IMR-90 (cell line): ENCODE measurements around the gene FEZ2. TPM values are rescaled to one million over a fixed set of nuclear protein-coding genes. Genes with fewer than 3 reads are reported as not detected.

Source experiments
- ATAC-seq: fragments of 200-7000 bp; cut with Tn5 transposase; 2 replicates; pipeline ENCODE4 v1.9.1; 2020; ENCODE audit warnings: low read depth, mild to moderate bottlenecking, moderate library complexity
- BruUV-seq: library from RNA; stranded (reverse); fragments of 400-500 nt; replicated peaks from 2 replicates; lab custom pipeline; 2021; lab: Mats Ljungman, UMichigan
- CTCF ChIA-PET: fragments of 300-600 bp; formaldehyde crosslinking; extraction: SDS; loops from one replicate; lab custom pipeline; 2021; ENCODE audit warnings: antibody characterized with exemption; lab: Yijun Ruan, JAX
- POLR2A ChIA-PET: fragments of 300-600 bp; sonication (Branson Sonifier 250); formaldehyde crosslinking; loops from one replicate; lab custom pipeline; 2022; ENCODE audit warnings: antibody characterized with exemption; ENCODE audit not compliant: unreplicated experiment; lab: Charles Lee
- DNase-seq: peaks from one replicate; pipeline ENCODE4 v3.0.0; 2013
- H2AFZ ChIP-seq: replicated peaks from 2 replicates; pipeline ENCODE3; 2013; ENCODE audit warnings: low read length, mild to moderate bottlenecking; ENCODE audit not compliant: poor library complexity
- H2AK5ac ChIP-seq: 2 replicates; pipeline ENCODE4 v1.6.1; 2013; ENCODE audit warnings: low read depth, low read length, inconsistent platforms
- H2AK9ac ChIP-seq: replicated peaks from 2 replicates; pipeline ENCODE3; 2013; ENCODE audit warnings: mild to moderate bottlenecking, low read depth, low read length, moderate library complexity; ENCODE audit not compliant: poor library complexity
- H2BK120ac ChIP-seq: 2 replicates; pipeline ENCODE4 v1.6.1; 2013; ENCODE audit warnings: low read depth, low read length, inconsistent platforms
- H2BK15ac ChIP-seq: 3 replicates; pipeline ENCODE4 v1.6.1; 2013; ENCODE audit warnings: low read depth, low read length, inconsistent platforms
- H2BK20ac ChIP-seq: 2 replicates; pipeline ENCODE4 v1.6.1; 2013; ENCODE audit warnings: low read depth, mild to moderate bottlenecking, inconsistent platforms, low read length, moderate library complexity
- H2BK5ac ChIP-seq: 2 replicates; pipeline ENCODE4 v1.6.1; 2013; ENCODE audit warnings: mild to moderate bottlenecking, low read depth, low read length, inconsistent platforms; ENCODE audit not compliant: poor library complexity, severe bottlenecking
- H3K14ac ChIP-seq: replicated peaks from 2 replicates; pipeline ENCODE4 v1.6.1; 2013; ENCODE audit warnings: low read depth, low read length, inconsistent platforms
- H3K18ac ChIP-seq: 2 replicates; pipeline ENCODE4 v1.6.1; 2013; ENCODE audit warnings: low read depth, low read length, control low read depth
- H3K23ac ChIP-seq: 2 replicates; pipeline ENCODE4 v1.6.1; 2013; ENCODE audit warnings: low read depth, low read length, inconsistent platforms
- H3K27ac ChIP-seq: 2 replicates; pipeline ENCODE4 v1.5.1; 2013; ENCODE audit warnings: mild to moderate bottlenecking, control low read depth, low read length; ENCODE audit not compliant: insufficient read depth
- H3K27me3 ChIP-seq: 2 replicates; pipeline ENCODE4 v1.6.1; 2013; ENCODE audit warnings: low read length; ENCODE audit not compliant: control insufficient read depth, insufficient read depth
- H3K36me3 ChIP-seq: 2 replicates; pipeline ENCODE4 v1.6.1; 2013; ENCODE audit warnings: low read length, mixed read lengths; ENCODE audit not compliant: control insufficient read depth, insufficient read depth
- H3K4ac ChIP-seq: 2 replicates; pipeline ENCODE4 v1.6.1; 2013; ENCODE audit warnings: low read depth, low read length, inconsistent platforms
- H3K4me1 ChIP-seq: 2 replicates; pipeline ENCODE4 v1.6.1; 2013; ENCODE audit warnings: low read length, mixed read lengths; ENCODE audit not compliant: control insufficient read depth, insufficient read depth
- H3K4me2 ChIP-seq: 2 replicates; pipeline ENCODE4 v1.6.1; 2013; ENCODE audit warnings: low read depth, mild to moderate bottlenecking, control low read depth, low read length, moderate library complexity
- H3K4me3 ChIP-seq: 2 replicates; pipeline ENCODE4 v1.5.1; 2013; ENCODE audit warnings: low read depth, mild to moderate bottlenecking, control low read depth, low read length, moderate library complexity; ENCODE audit not compliant: insufficient read depth
- H3K56ac ChIP-seq: 2 replicates; pipeline ENCODE4 v1.6.1; 2013; ENCODE audit warnings: low read length, inconsistent platforms; ENCODE audit not compliant: insufficient read depth; ENCODE audit errors: extremely low read depth
- H3K79me1 ChIP-seq, 2 experiments: 2 replicates each; pipeline ENCODE4 v1.6.1; 2013; ENCODE audit warnings: low read length in 2 of 2, inconsistent platforms in 1 of 2, low read depth in 1 of 2
- H3K9ac ChIP-seq: 2 replicates; pipeline ENCODE4 v1.6.1; 2013; ENCODE audit warnings: low read depth, low read length, control low read depth
- H3K9me1 ChIP-seq: 2 replicates; pipeline ENCODE4 v1.6.1; 2013; ENCODE audit warnings: low read length, inconsistent platforms; ENCODE audit not compliant: insufficient read depth
- H3K9me3 ChIP-seq: 2 replicates; pipeline ENCODE4 v1.6.1; 2013; ENCODE audit warnings: low read length; ENCODE audit not compliant: control insufficient read depth, insufficient read depth
- H4K20me1 ChIP-seq: 2 replicates; pipeline ENCODE4 v1.6.1; 2013; ENCODE audit warnings: low read length, inconsistent platforms; ENCODE audit not compliant: insufficient read depth
- H4K5ac ChIP-seq: 2 replicates; pipeline ENCODE4 v1.6.1; 2013; ENCODE audit warnings: mild to moderate bottlenecking, low read depth, low read length, control low read depth
- H4K8ac ChIP-seq, 2 experiments: 2 replicates each; pipeline ENCODE4 v1.6.1; 2013; ENCODE audit warnings: low read depth in 2 of 2, low read length in 2 of 2, control low read depth in 1 of 2, inconsistent platforms in 1 of 2
- H4K91ac ChIP-seq: 2 replicates; pipeline ENCODE4 v1.6.1; 2013; ENCODE audit warnings: low read depth, low read length, inconsistent platforms; ENCODE audit not compliant: insufficient read depth
- BHLHE40 ChIP-seq: fragments of 150-350 bp; IDR thresholded peaks from 2 replicates; pipeline ENCODE4 v1.6.1; 2016; ENCODE audit warnings: mild to moderate bottlenecking, low read depth, low read length
- CEBPB ChIP-seq: IDR thresholded peaks from 2 replicates; pipeline ENCODE4 v1.6.1; 2012; ENCODE audit warnings: low read depth, low read length, improper control_type of control experiment
- CHD1 ChIP-seq: IDR thresholded peaks from 2 replicates; pipeline ENCODE4 v1.6.1; 2012; ENCODE audit warnings: low read depth, low read length, improper control_type of control experiment
- FOS ChIP-seq: fragments of 150-350 bp; IDR thresholded peaks from 2 replicates; pipeline ENCODE4 v1.6.1; 2016; ENCODE audit warnings: low read depth, low read length
- MAFK ChIP-seq: IDR thresholded peaks from 2 replicates; pipeline ENCODE4 v1.6.1; 2012; ENCODE audit warnings: low read depth, low read length, improper control_type of control experiment
- MAZ ChIP-seq: IDR thresholded peaks from 2 replicates; pipeline ENCODE4 v1.6.1; 2012; ENCODE audit warnings: low read depth, mild to moderate bottlenecking, low read length, improper control_type of control experiment, moderate library complexity, borderline replicate concordance
- MXI1 ChIP-seq: IDR thresholded peaks from 2 replicates; pipeline ENCODE4 v1.6.1; 2012; ENCODE audit warnings: low read depth, mild to moderate bottlenecking, low read length, moderate library complexity, borderline replicate concordance
- NFE2L2 ChIP-seq: fragments of 150-350 bp; IDR thresholded peaks from 2 replicates; pipeline ENCODE4 v1.6.1; 2016; ENCODE audit warnings: low read depth, mild to moderate bottlenecking, low read length
- POLR2A ChIP-seq: IDR thresholded peaks from 2 replicates; pipeline ENCODE4 v1.6.1; 2012; ENCODE audit warnings: mild to moderate bottlenecking, low read depth, low read length
- RAD21 ChIP-seq: IDR thresholded peaks from 2 replicates; pipeline ENCODE4 v1.6.1; 2012; ENCODE audit warnings: low read length, improper control_type of control experiment
- RCOR1 ChIP-seq: IDR thresholded peaks from 2 replicates; pipeline ENCODE4 v1.6.1; 2012; ENCODE audit warnings: mild to moderate bottlenecking, low read length, improper control_type of control experiment; ENCODE audit not compliant: insufficient replicate concordance
- RFX5 ChIP-seq: IDR thresholded peaks from 2 replicates; pipeline ENCODE4 v1.8.0; 2012; ENCODE audit warnings: low read depth, mild to moderate bottlenecking, low read length, moderate library complexity
- SMC3 ChIP-seq: fragments of 150-350 bp; IDR thresholded peaks from 2 replicates; pipeline ENCODE4 v1.6.1; 2016; ENCODE audit warnings: low read depth, mild to moderate bottlenecking, antibody characterized with exemption, low read length, moderate library complexity
- WGBS, 2 experiments: methylation state at CpG; one replicate each; pipeline versions ENCODE4 v1.1.5 to v1.1.7; 2013; ENCODE audit warnings: missing lambda C conversion rate in 2 of 2; ENCODE audit not compliant: insufficient read length in 1 of 2; ENCODE audit errors: extremely low coverage in 2 of 2; 5-methylcytosine and 5-hydroxymethylcytosine counted together
- dilution Hi-C: fragments of 300-500 bp; cut with HindIII; formaldehyde crosslinking; loops from one replicate; pipeline ENCODE4 v1.14.3; 2018; ENCODE audit warnings: low sequenced_read_pairs; ENCODE audit not compliant: unreplicated experiment
- in situ Hi-C: fragments of 300-500 bp; cut with MboI; formaldehyde crosslinking; loops from 3 replicates; pipeline ENCODE4 v1.14.3; 2019; ENCODE audit warnings: low sequenced_read_pairs, inconsistent platforms, mixed read lengths
- intact Hi-C: fragments of 100-400 bp; cut with micrococcal nuclease; formaldehyde crosslinking; loops from 2 replicates; pipeline ENCODE4 v1.10.0; 2022
- polyA plus RNA-seq, 3 experiments: library from polyadenylated mRNA; depleted of rRNA; stranded (reverse); fragments of >200 nt; gene quantifications; 2 replicates each; pipeline ENCODE4 v1.2.3, GENCODE V29; 2012; ENCODE audit warnings: low replicate concordance in 1 of 3
- total RNA-seq: library from RNA; depleted of rRNA; stranded (reverse); fragments of >200 nt; gene quantifications from 2 replicates; pipeline ENCODE4 v1.2.3, GENCODE V29; 2012
- TF ChIP-seq, protein P1 (sequence below): conservative IDR thresholded peaks from 2 replicates; pipeline ENCODE4 v1.5.1; 2012; ENCODE audit warnings: mild to moderate bottlenecking, low read depth, low read length, improper control_type of control experiment
- TF ChIP-seq, protein P2 (sequence below): fragments of 150-350 bp; IDR thresholded peaks from 2 replicates; pipeline ENCODE4 v1.6.1; 2016; ENCODE audit warnings: low read depth, mild to moderate bottlenecking, low read length, moderate library complexity, borderline replicate concordance
- TF ChIP-seq, protein P3 (sequence below): fragments of 150-350 bp; IDR thresholded peaks from 2 replicates; pipeline ENCODE4 v1.6.1; 2017; ENCODE audit warnings: mild to moderate bottlenecking, antibody characterized with exemption, low read length, low read depth

Gene FEZ2
- total and polyA plus RNA-seq, 2 of the 4 experiments (the other 2 are of a cell fraction), result 19.4 to 31.6 TPM

DNA sequence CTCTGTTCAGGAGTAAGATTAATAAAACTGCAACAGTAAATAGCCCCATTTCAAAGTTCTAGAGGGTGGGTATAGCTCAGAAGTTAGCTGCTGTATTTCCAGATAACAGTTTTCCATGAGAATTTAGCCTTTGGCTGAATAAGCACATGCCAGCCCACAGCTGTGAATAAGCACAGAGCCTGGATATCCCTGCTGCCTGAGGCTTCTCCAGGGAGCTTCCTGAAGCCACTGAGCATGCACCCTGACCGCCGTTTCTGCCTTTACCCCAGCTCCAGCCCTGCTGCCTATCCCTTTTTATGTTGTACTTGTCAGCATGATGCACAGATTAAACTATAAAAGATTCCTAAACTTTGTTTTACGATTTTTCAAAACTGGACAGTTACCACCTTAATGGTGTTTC, 85.3 kb downstream of the FEZ2 start:
- Histone ChIP-seq H3K4me3 (no peak overlapping the region), H2AFZ (no peak overlapping the region), H3K27ac (no peak overlapping the region), H2BK120ac (no peak overlapping the region), H3K9ac (no peak overlapping the region), H3K56ac (no peak overlapping the region), H4K5ac (no peak overlapping the region), H4K8ac (no peak overlapping the region; a peak in 1 of 4 replicates), H3K27me3 (no peaks in the 10 kb centered on the region), H3K9me1 (peaks cover 12% of the 10 kb centered on the region), H3K23ac (no peak overlapping the region), H2BK5ac (no peak overlapping the region), H2AK5ac (no peak overlapping the region), H4K20me1 (no peaks in the 10 kb centered on the region), H3K4ac (no peak overlapping the region), H3K36me3 (peaks cover 51% of the 10 kb centered on the region), H2BK15ac (no peak overlapping the region), H3K4me1 (no peaks in the 10 kb centered on the region; the same call in 1 of the 2 replicates), H3K14ac (no peak overlapping the region), H3K18ac (no peak overlapping the region), H2BK20ac (no peak overlapping the region), H3K9me3 (no peaks in the 10 kb centered on the region), H3K79me1 (peaks cover 20 to 60% of the 10 kb centered on the region in 2 experiments), H4K91ac (no peak overlapping the region), H2AK9ac (no peak overlapping the region), H3K4me2 (no peak overlapping the region)
- in situ Hi-C loops (no loop called here), dilution Hi-C loops (no loop called here), intact Hi-C loops (loop anchor here (10.0 kb wide), 1 partner anchor 272 kb away; no protein-coding TSS in a partner anchor)
- TF ChIP-seq CHD1 (no peak), RAD21 (no peak), BHLHE40 (no peak), RCOR1 (no peak), MXI1 (no peak), NFE2L2 (no peak), CEBPB (no peak), FOS (no peak), MAZ (no peak), POLR2A (no peak), RFX5 (no peak), SMC3 (no peak), MAFK (no peak)
- TF ChIP-seq, protein P1, sequence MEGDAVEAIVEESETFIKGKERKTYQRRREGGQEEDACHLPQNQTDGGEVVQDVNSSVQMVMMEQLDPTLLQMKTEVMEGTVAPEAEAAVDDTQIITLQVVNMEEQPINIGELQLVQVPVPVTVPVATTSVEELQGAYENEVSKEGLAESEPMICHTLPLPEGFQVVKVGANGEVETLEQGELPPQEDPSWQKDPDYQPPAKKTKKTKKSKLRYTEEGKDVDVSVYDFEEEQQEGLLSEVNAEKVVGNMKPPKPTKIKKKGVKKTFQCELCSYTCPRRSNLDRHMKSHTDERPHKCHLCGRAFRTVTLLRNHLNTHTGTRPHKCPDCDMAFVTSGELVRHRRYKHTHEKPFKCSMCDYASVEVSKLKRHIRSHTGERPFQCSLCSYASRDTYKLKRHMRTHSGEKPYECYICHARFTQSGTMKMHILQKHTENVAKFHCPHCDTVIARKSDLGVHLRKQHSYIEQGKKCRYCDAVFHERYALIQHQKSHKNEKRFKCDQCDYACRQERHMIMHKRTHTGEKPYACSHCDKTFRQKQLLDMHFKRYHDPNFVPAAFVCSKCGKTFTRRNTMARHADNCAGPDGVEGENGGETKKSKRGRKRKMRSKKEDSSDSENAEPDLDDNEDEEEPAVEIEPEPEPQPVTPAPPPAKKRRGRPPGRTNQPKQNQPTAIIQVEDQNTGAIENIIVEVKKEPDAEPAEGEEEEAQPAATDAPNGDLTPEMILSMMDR, result no peak
- TF ChIP-seq, protein P2, sequence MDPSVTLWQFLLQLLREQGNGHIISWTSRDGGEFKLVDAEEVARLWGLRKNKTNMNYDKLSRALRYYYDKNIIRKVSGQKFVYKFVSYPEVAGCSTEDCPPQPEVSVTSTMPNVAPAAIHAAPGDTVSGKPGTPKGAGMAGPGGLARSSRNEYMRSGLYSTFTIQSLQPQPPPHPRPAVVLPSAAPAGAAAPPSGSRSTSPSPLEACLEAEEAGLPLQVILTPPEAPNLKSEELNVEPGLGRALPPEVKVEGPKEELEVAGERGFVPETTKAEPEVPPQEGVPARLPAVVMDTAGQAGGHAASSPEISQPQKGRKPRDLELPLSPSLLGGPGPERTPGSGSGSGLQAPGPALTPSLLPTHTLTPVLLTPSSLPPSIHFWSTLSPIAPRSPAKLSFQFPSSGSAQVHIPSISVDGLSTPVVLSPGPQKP, result no peak
- TF ChIP-seq, protein P3, sequence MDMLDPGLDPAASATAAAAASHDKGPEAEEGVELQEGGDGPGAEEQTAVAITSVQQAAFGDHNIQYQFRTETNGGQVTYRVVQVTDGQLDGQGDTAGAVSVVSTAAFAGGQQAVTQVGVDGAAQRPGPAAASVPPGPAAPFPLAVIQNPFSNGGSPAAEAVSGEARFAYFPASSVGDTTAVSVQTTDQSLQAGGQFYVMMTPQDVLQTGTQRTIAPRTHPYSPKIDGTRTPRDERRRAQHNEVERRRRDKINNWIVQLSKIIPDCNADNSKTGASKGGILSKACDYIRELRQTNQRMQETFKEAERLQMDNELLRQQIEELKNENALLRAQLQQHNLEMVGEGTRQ, result no peak
- no TSS peak for BruUV-seq
- CTCF ChIA-PET, result interaction anchor here (1.3 kb wide), 1 partner anchor 160 kb away, joined by 3 read pairs; no protein-coding TSS in a partner anchor
- no peak for DNase-seq
- POLR2A ChIA-PET, result interaction anchor here (0.6 kb wide), 1 partner anchor 25 kb away, joined by 3 read pairs; no protein-coding TSS in a partner anchor
- WGBS, 2 experiments, result no CpG with 5 or more reads among the region's 3 CpGs
- ATAC-seq, result no peak
